Measurements from ENCODE around the gene KCNIP4.
"Not testable (repeated sequence)": the region's sequence is repeated elsewhere in the genome, so short reads cannot be mapped to it uniquely, and the experiment has no call there.

The KCNIP4 gene

GRCh38 chr4:21948347-21949072 is at the start of gene KCNIP4:
Gene KCNIP4, minus strand, starts transcription at chr4:21948772.
- DNase-seq (ENCODE audit: low spot score) = peak; percentile 34

- not testable (repeated sequence) for DNase-seq (ENCODE audit: low spot score)
Measured at GRCh38 chr4:21996618-21997017, 48.0 kb upstream of the KCNIP4 start.

GRCh38 chr4:21992330-21992729 is 43.8 kb upstream of the KCNIP4 start:
- no peak for DNase-seq (ENCODE audit: low spot score)

- no peak for DNase-seq (ENCODE audit: low spot score)
Measured at GRCh38 chr4:21991562-21991961, 43.0 kb upstream of the KCNIP4 start.

- DNase-seq (ENCODE audit: low spot score) = no peak
Measured at GRCh38 chr4:21991050-21991449, 42.5 kb upstream of the KCNIP4 start.

GRCh38 chr4:21989351-21989750 is 40.8 kb upstream of the KCNIP4 start:
- DNase-seq (ENCODE audit: low spot score) = no peak

- no peak for DNase-seq (ENCODE audit: low spot score)
Measured at GRCh38 chr4:21986307-21986706, 37.7 kb upstream of the KCNIP4 start.

- no peak for DNase-seq (ENCODE audit: low spot score)
Measured at GRCh38 chr4:21982087-21982486, 33.5 kb upstream of the KCNIP4 start.

GRCh38 chr4:21979196-21979595 is 30.6 kb upstream of the KCNIP4 start:
- DNase-seq (ENCODE audit: low spot score) = no peak

GRCh38 chr4:21976166-21976565 is 27.6 kb upstream of the KCNIP4 start:
- DNase-seq (ENCODE audit: low spot score) = no peak

- DNase-seq (ENCODE audit: low spot score) = no peak
Measured at GRCh38 chr4:21973850-21974249, 25.3 kb upstream of the KCNIP4 start.

GRCh38 chr4:21964762-21965319 is 16.3 kb upstream of the KCNIP4 start:
- no peak for DNase-seq (ENCODE audit: low spot score)

GRCh38 chr4:21962691-21963090 is 14.1 kb upstream of the KCNIP4 start:
- no peak for DNase-seq (ENCODE audit: low spot score)

- no peak for DNase-seq (ENCODE audit: low spot score)
Measured at GRCh38 chr4:21960793-21961192, 12.2 kb upstream of the KCNIP4 start.

GRCh38 chr4:21954916-21955315 is 6.3 kb upstream of the KCNIP4 start:
- no peak for DNase-seq (ENCODE audit: low spot score)

- DNase-seq (ENCODE audit: low spot score) = no peak
Measured at GRCh38 chr4:21953653-21954052, 5.1 kb upstream of the KCNIP4 start.

GRCh38 chr4:21952549-21952948 is 4.0 kb upstream of the KCNIP4 start:
- DNase-seq (ENCODE audit: low spot score) = peak; percentile 5

GRCh38 chr4:21949073-21949457 is 493 bp upstream of the KCNIP4 start:
- peak; percentile 72 for DNase-seq (ENCODE audit: low spot score)

- no peak for DNase-seq (ENCODE audit: low spot score)
Measured at GRCh38 chr4:21947791-21948346, 703 bp downstream of the KCNIP4 start.

GRCh38 chr4:21946858-21947257 is 1.7 kb downstream of the KCNIP4 start:
- no peak for DNase-seq (ENCODE audit: low spot score)

- peak; percentile 38 for DNase-seq (ENCODE audit: low spot score)
Measured at GRCh38 chr4:21921526-21922180, 26.9 kb downstream of the KCNIP4 start.

GRCh38 chr4:21915761-21916160 is 32.8 kb downstream of the KCNIP4 start:
- DNase-seq (ENCODE audit: low spot score) = no peak

- peak; percentile 76 for DNase-seq (ENCODE audit: low spot score)
Measured at GRCh38 chr4:21901831-21902230, 46.7 kb downstream of the KCNIP4 start.

Measured in kidney tubule cell (primary cell).